HL-60 (cell line): Measurements from ENCODE around the gene PCGF6.

Experiments
- DNase-seq, 2 experiments: peaks; one replicate each; pipeline ENCODE4 v3.0.0-alpha.2; 2010 to 2020; ENCODE audit warnings: low read depth in 1 of 2, low spot score in 1 of 2
- H3K27ac ChIP-seq: fragments of 250-450 bp; sonication (Bioruptor Pico); replicated peaks from 2 replicates; pipeline ENCODE4 v1.5.1; 2020; ENCODE audit warnings: mild to moderate bottlenecking, moderate library complexity
- H3K27me3 ChIP-seq: fragments of 250-450 bp; sonication (Bioruptor Pico); 2 replicates; pipeline ENCODE4 v1.5.1; 2021; ENCODE audit warnings: mild to moderate bottlenecking, moderate library complexity; ENCODE audit not compliant: insufficient read depth, poor library complexity, severe bottlenecking
- H3K4me3 ChIP-seq: replicated peaks from 2 replicates; pipeline ENCODE4 v1.5.1; 2011; ENCODE audit warnings: mild to moderate bottlenecking, control low read depth, low read length; ENCODE audit not compliant: insufficient read depth
- CTCF ChIP-seq: IDR thresholded peaks from one replicate; pipeline ENCODE4 v1.5.1; 2011; ENCODE audit warnings: low read length, control low read depth, inconsistent platforms; ENCODE audit not compliant: insufficient read depth
- GABPA ChIP-seq: IDR thresholded peaks from 2 replicates; pipeline ENCODE4 v1.6.1; 2012; ENCODE audit warnings: low read depth
- POLR2AphosphoS5 ChIP-seq: IDR thresholded peaks from 2 replicates; pipeline ENCODE4 v1.6.1; 2012; ENCODE audit warnings: low read depth
- REST ChIP-seq: IDR thresholded peaks from 2 replicates; pipeline ENCODE4 v1.6.1; 2012; ENCODE audit warnings: low read depth; ENCODE audit not compliant: insufficient replicate concordance
- SPI1 ChIP-seq: IDR thresholded peaks from 2 replicates; pipeline ENCODE4 v1.6.1; 2012; ENCODE audit warnings: low read depth, mild to moderate bottlenecking, borderline replicate concordance

PCGF6 gene

GRCh38 chr10:103382769-103383168, 31.8 kb upstream of the PCGF6 start:
- TF ChIP-seq GABPA (no peak), POLR2AphosphoS5 (no peak), REST (no peak), SPI1 (no peak)
- no peaks in the 10 kb centered on the region for H3K27me3 ChIP-seq
- DNase-seq, result no peak
- H3K27ac ChIP-seq, result no peak overlapping the region
- no peak overlapping the region for H3K4me3 ChIP-seq

- DNase-seq, result no peak
- Histone ChIP-seq H3K27me3 (no peaks in the 10 kb centered on the region), H3K27ac (no peak overlapping the region), H3K4me3 (no peak overlapping the region)
- TF ChIP-seq SPI1 (no peak), POLR2AphosphoS5 (no peak), CTCF (no peak), GABPA (no peak), REST (no peak)
Observed at GRCh38 chr10:103374263-103374662, 23.3 kb upstream of the PCGF6 start.

- no peak overlapping the region for H3K27ac ChIP-seq
- DNase-seq, result no peak
- TF ChIP-seq SPI1, result no peak
- H3K4me3 ChIP-seq, result no peak overlapping the region
- no peaks in the 10 kb centered on the region for H3K27me3 ChIP-seq
Observed at GRCh38 chr10:103373544-103373943, 22.6 kb upstream of the PCGF6 start.

- peak; percentile 89 to 96 for DNase-seq
- no peak for TF ChIP-seq CTCF
- TF ChIP-seq POLR2AphosphoS5, result peak; percentile 89
- peak; percentile 85 for TF ChIP-seq REST
- TF ChIP-seq GABPA, result no peak
- TF ChIP-seq SPI1, result peak; percentile 50; the same call in 1 of the 2 replicates
- H3K4me3 ChIP-seq, result peak within 1 kb of the TSS; percentile 87
- H3K27me3 ChIP-seq, result no peaks in the 10 kb centered on the region
- H3K27ac ChIP-seq, result peak within 1 kb of the TSS; percentile 81
Observed at GRCh38 chr10:103367782-103368518, 17.0 kb upstream of the PCGF6 start, which contains the start of gene TAF5. Gene TAF5, plus strand, starts transcription at chr10:103367976. Its CDS starts 14 bp downstream, at chr10:103367990.
